DND-41 (cell line): ENCODE results near the gene TMEM62.

Experiments used
- EZH2 ChIP-seq: IDR thresholded peaks from 3 replicates; pipeline ENCODE4 v1.6.1; 2012; ENCODE audit warnings: borderline replicate concordance, low read depth, mild to moderate bottlenecking, moderate library complexity, low read length, inconsistent platforms; ENCODE audit not compliant: severe bottlenecking
- TF ChIP-seq, protein P1 (sequence below): IDR thresholded peaks from 2 replicates; pipeline ENCODE4 v1.5.1; 2012; ENCODE audit warnings: borderline replicate concordance, low read length, moderate library complexity, mild to moderate bottlenecking; ENCODE audit not compliant: poor library complexity, severe bottlenecking; ENCODE audit errors: extremely low read depth

DNA sequence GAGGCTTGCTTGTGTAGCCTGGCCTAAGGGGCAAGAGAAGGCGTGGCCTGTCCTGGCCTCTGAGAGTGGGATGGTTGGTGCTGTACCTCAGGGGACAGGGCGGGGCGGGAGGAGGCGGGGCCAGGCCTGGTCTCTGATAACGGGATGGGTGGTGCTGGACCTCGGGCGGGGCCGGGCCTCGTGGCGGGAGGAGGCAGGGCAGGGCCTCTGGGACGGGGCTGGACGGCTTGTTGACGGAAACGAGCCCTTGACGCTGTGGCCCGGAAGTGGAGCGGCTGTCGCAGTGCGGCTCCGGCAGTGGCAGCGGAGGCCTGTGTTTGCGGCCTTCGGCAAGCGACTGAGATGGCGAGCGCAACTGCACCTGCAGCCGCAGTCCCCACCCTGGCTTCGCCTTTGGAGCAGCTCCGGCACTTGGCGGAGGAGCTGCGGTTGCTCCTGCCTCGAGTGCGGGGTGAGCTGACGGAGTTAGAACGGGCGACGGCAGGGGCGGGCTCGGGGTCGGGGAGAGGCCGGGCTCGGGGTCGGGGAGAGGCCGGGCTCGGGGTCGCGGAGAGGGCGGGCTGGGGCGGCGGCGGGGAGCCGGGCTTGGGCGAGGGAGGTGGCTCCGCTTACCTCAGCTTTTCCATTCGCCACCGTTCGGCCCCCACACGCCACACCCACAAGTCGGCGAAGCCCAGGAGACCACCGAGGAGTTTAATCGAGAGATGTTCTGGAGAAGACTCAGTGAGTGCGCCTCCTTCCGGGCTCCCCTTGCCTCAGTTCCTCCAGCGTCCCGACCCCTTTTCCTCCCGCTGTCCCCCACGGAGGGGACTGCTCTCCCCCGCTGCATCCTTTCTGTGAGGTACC, 52.0 kb downstream of the TMEM62 start, which contains the start of gene CCNDBP1:
- TF ChIP-seq, protein P1, sequence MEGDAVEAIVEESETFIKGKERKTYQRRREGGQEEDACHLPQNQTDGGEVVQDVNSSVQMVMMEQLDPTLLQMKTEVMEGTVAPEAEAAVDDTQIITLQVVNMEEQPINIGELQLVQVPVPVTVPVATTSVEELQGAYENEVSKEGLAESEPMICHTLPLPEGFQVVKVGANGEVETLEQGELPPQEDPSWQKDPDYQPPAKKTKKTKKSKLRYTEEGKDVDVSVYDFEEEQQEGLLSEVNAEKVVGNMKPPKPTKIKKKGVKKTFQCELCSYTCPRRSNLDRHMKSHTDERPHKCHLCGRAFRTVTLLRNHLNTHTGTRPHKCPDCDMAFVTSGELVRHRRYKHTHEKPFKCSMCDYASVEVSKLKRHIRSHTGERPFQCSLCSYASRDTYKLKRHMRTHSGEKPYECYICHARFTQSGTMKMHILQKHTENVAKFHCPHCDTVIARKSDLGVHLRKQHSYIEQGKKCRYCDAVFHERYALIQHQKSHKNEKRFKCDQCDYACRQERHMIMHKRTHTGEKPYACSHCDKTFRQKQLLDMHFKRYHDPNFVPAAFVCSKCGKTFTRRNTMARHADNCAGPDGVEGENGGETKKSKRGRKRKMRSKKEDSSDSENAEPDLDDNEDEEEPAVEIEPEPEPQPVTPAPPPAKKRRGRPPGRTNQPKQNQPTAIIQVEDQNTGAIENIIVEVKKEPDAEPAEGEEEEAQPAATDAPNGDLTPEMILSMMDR: peak; percentile 62
- TF ChIP-seq EZH2: no peak
